Hippocampal formation (tissue), 2 donors: ENCODE measurements around the gene RGS9BP.
"Not testable (repeated sequence)": the region's sequence is repeated elsewhere in the genome, so short reads cannot be mapped to it uniquely, and the experiment has no call there.

ENCODE experiments used
- DNase-seq, 2 donors: peaks; one replicate each; lab custom pipeline; 2025; lab: John Stamatoyannopoulos, UW

The RGS9BP gene

GRCh38 chr19:32675720-32676185, at the start of gene RGS9BP:
RGS9BP (plus strand) TSS chr19:32675848; CDS start chr19:32676264, 416 bp downstream.
- DNase-seq = peak; percentile 36 to 77

DNA sequence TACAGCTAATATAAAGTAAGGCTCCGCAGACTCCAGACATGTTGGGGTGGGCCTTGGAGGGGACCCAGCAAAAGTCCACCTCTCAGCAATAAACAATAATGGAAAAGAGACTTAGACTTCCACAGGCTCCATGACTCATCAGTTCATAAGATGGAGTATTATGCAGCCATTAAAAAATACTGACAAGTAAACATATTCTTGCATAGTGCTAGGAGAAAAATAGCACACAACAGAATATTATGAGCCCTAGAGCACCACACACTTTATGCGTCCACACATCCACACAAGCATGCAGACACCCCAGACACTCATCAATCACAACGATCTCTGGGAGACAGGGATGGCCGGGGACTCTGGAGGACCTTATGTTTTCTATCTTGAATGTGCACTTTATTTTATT, 48.7 kb upstream of the RGS9BP start:
- DNase-seq = no peak

- DNase-seq = no peak
Measured at GRCh38 chr19:32627714-32628270, 47.9 kb upstream of the RGS9BP start.

GRCh38 chr19:32630338-32630737, 45.3 kb upstream of the RGS9BP start:
- no peak for DNase-seq

DNA sequence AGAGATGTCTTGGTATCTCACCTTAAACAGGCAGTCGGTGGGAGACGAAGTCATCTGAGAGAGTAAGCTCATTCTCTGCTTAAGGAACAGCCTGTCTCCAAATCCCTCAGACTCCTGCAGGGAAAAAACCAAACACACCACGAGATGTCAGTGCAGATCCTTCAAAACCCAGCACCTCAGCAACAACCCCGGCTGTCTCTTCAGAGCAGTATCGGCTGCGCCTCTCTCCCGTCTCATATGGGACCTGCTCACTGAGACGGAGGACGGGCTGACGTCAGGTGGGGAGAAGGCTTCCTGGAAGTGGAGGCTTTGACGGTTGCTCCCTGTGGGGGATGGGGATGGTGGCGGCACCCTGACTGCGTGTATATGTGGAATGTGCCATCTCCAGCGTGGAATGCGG, 44.3 kb upstream of the RGS9BP start:
- no peak for DNase-seq

- DNase-seq = no peak
Measured at GRCh38 chr19:32637480-32637879, 38.2 kb upstream of the RGS9BP start.

GRCh38 chr19:32638625-32639024, 37.0 kb upstream of the RGS9BP start:
- DNase-seq = no peak

- DNase-seq = no peak
Measured at GRCh38 chr19:32642771-32643170, 32.9 kb upstream of the RGS9BP start.

- no peak for DNase-seq
Measured at GRCh38 chr19:32646556-32646955, 29.1 kb upstream of the RGS9BP start.

- DNase-seq = peak in 1 of 2 donors; percentile 1
Measured at GRCh38 chr19:32647361-32647760, 28.3 kb upstream of the RGS9BP start.

DNA sequence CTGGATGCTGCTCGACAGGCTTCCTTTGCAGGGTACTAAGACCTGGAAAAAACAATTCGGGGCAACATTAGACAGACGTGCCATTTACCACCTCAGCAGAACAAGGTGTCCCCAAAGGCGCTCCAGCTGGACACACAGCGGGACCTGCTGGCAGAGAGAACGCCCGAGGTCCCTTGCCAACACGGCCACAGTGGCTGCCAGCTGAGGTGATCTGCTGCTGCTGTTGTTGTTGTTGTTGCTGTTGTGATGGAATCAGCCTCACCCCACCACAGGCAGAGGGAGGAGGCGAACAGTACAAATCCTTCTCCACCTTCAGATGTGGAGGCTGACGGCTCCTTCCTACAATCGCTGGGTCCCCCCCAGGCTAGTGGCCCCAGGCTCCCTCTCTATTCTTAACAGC, 25.9 kb upstream of the RGS9BP start:
- no peak for DNase-seq

- no peak for DNase-seq
Measured at GRCh38 chr19:32650671-32651070, 25.0 kb upstream of the RGS9BP start.

- peak; percentile 16 to 44 for DNase-seq
Measured at GRCh38 chr19:32651729-32652140, 23.9 kb upstream of the RGS9BP start.

DNA sequence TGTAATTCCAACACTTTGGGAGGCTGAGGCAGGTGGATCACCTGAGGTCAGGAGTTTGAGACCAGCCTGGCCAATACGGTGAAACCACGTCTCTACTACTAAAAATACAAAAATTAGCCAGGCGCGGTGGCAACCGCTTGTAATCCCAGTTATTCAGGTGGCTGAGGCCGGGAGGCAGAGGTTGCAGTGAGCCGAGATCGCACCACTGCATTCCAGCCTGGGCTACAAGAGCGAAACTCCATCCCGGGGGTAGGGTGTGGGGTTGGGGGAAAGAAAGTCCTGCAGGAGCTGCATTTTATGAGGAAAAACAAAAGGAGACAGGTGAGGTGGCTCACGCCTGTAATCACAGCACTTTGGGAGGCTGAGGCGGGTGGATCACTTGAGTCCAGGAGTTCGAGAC, 23.3 kb upstream of the RGS9BP start:
- DNase-seq = not testable (repeated sequence)

GRCh38 chr19:32652894-32653598, 22.6 kb upstream of the RGS9BP start:
- peak; percentile 3 to 18 for DNase-seq

- DNase-seq = no peak
Measured at GRCh38 chr19:32653599-32653915, 22.1 kb upstream of the RGS9BP start.

- DNase-seq = not testable (repeated sequence)
Measured at GRCh38 chr19:32656379-32656778, 19.3 kb upstream of the RGS9BP start.

DNA sequence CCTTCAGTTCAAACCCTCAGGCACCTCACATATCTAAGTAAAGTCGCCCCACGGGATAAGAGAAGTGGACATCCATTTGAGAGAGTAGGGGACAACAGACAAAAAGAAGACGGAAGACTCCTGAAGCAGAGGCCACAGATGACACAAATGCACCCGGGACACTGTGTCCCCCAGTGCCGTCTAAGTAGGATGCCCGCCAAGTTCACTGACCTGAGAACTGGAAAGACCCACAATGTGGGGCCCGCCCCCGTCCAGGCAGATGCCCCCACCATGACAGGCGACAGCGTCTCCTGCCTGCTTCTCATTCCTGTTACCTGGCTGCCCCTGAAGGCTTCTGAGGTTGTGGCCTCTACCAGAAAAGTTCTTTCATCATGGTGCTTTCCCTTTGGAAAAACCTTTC, 17.6 kb upstream of the RGS9BP start:
- no peak for DNase-seq

DNA sequence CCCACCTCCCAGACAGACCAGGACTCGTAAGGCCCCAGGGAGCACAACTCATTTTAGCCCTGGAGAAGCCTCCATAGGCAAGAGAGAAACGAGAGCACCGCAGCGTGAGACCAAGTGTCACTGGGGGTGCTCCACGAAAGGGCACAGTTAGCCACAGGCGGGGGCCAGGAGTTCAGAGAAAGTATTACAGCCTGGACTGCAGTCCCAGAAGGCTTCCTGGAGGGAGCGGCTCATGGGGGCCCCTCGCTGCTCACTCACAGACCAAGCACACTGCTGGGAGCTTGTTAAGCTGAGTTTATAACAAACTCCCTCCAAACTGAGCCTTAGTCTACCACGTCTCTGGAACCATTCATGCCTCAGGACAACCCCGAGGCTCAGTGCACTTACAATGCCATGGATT, 17.1 kb upstream of the RGS9BP start:
- DNase-seq = no peak

DNA sequence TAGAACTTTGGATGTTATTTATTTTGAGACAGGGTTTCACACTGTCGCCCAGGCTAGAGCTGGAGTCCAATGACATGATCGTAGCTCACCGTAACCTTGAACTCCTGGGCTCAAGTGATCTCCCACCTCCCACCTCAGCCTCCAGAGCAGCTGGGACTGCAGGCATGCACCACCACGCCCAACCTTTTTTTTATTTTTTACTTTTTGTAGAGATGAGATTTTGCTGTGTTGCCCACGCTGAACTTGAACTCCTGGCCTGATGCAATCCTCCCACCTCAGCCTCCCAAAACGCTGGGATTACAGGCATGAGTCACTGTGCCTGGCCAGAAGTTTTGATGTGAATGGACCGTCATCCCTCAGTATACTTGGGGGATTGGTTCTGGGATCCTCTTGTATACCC, 14.3 kb upstream of the RGS9BP start:
- no peak for DNase-seq

- DNase-seq = no peak
Measured at GRCh38 chr19:32662186-32662585, 13.5 kb upstream of the RGS9BP start.

DNA sequence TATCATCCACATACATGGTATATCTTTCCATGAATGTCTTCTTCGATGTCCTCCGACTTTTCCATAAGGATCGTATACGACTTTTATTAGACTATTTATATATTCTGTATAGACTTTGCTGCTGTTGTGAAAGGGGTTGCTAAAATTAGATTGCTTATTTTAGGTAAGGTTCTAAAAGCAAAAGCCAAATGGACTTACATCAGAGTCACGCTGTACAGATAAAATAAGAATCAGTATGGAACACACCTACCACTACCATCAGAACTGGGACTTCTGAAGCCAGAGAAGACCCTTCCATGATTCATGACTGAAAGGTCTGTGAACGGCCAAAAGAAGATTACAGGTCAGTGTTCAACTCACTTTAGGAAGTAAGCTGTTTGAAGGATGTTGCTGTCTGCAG, 9.6 kb upstream of the RGS9BP start:
- no peak for DNase-seq

DNA sequence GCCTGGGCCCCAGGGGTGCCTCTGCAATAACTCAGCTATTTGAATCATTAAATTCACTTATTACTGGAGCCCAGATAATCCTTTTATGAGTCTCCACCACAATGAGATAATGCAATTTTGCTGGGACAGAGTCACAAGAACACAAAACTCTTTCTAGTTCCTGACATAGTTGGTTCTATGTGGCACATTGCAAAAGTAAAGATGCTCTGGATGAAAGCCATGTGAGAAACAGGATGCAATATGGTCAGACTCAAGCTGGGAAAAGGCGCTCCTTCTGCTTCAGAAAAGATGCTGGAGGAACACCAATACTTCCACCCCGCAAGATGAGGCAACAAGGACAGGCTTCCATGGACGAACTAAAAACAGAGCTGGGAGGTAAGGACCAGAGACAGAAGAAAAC, 6.3 kb upstream of the RGS9BP start:
- DNase-seq = no peak
